K562 (cell line): Measurements from ENCODE around the gene LAIR1. TPM values are rescaled to one million over a fixed set of nuclear protein-coding genes. Genes with fewer than 3 reads are reported as not detected.
"Not testable (repeated sequence)": the region's sequence is repeated elsewhere in the genome, so short reads cannot be mapped to it uniquely, and the experiment has no call there.

Source experiments
- ATAC-seq: fragments of 200-7000 bp; cut with Tn5 transposase; 3 replicates; pipeline ENCODE4 v1.9.1; 2020; ENCODE audit warnings: moderate library complexity
- BruUV-seq: library from RNA; stranded (reverse); fragments of 400-500 nt; replicated peaks from 2 replicates; lab custom pipeline; 2021; lab: Mats Ljungman, UMichigan
- CTCF ChIA-PET: fragments of 300-600 bp; formaldehyde crosslinking; extraction: SDS; loops from one replicate; lab custom pipeline; 2021; ENCODE audit warnings: low intra/inter-chr PET ratio; lab: Yijun Ruan, JAX
- POLR2A ChIA-PET: fragments of 300-600, 350-650 bp; sonication (Branson Sonifier 250); formaldehyde crosslinking; extraction: SDS; loops from one replicate; lab custom pipeline; 2021; ENCODE audit warnings: antibody characterized with exemption, inconsistent platforms; lab: Yijun Ruan, JAX
- DNase-seq, 4 experiments: peaks; one replicate each; pipeline versions ENCODE4 v3.0.0 to v3.0.0-alpha.2; 2011 to 2018; ENCODE audit warnings: low spot score in 3 of 4, mixed read lengths in 3 of 4; ENCODE audit errors: extremely low read depth in 1 of 4
- FAIRE-seq: peaks from 2 replicates; lab custom pipeline; 2011; peaks lifted over from hg19 to GRCh38; lab: Jason Lieb, UNC
- H2AFZ ChIP-seq: 2 replicates; pipeline ENCODE4 v1.6.0; 2011; ENCODE audit warnings: low read depth, low read length, control low read depth, inconsistent platforms
- H3K27ac ChIP-seq: fragments of 200-600 bp; 3 replicates; pipeline ENCODE4 v1.8.0; 2011; ENCODE audit warnings: low read depth, mild to moderate bottlenecking, control low read depth, inconsistent platforms, low read length, moderate library complexity, mixed read lengths; ENCODE audit errors: extremely low read depth
- H3K27me3 ChIP-seq, 2 experiments: fragments of 300-600 bp in 1 of 2; 2 replicates in 1 of 2; 3 replicates in 1 of 2; pipeline versions ENCODE4 v1.6.0 to v1.8.0; 2011; ENCODE audit warnings: inconsistent platforms in 2 of 2, low read length in 2 of 2, mild to moderate bottlenecking in 1 of 2, mixed read lengths in 1 of 2, moderate library complexity in 1 of 2; ENCODE audit not compliant: control insufficient read depth in 2 of 2, insufficient read depth in 2 of 2
- H3K36me3 ChIP-seq: fragments of 300-600 bp; 3 replicates; pipeline ENCODE4 v1.8.0; 2011; ENCODE audit warnings: mild to moderate bottlenecking, low read length, inconsistent platforms; ENCODE audit not compliant: control insufficient read depth, insufficient read depth
- H3K4me1 ChIP-seq, 2 experiments: fragments of 200-600 bp in 1 of 2; replicated peaks in 1 of 2; 2 replicates in 1 of 2; 3 replicates in 1 of 2; pipeline versions ENCODE4 v1.5.1 to v1.8.0; 2011; ENCODE audit warnings: inconsistent platforms in 2 of 2, low read length in 2 of 2, mild to moderate bottlenecking in 1 of 2, mixed read lengths in 1 of 2, moderate library complexity in 1 of 2; ENCODE audit not compliant: control insufficient read depth in 2 of 2, insufficient read depth in 2 of 2
- H3K4me2 ChIP-seq: 2 replicates; pipeline ENCODE4 v1.6.1; 2011; ENCODE audit warnings: low read length, control low read depth, inconsistent platforms, mixed read lengths; ENCODE audit not compliant: insufficient read depth
- H3K4me3 ChIP-seq: fragments of 200-600 bp; sonication (generic), shearing (Covaris generic); 2 replicates; pipeline ENCODE4 v1.5.1; 2016; ENCODE audit warnings: control low read depth, inconsistent platforms
- H3K79me2 ChIP-seq: fragments of 200-600 bp; 3 replicates; pipeline ENCODE4 v1.8.0; 2011; ENCODE audit warnings: low read length, inconsistent platforms; ENCODE audit not compliant: control insufficient read depth, insufficient read depth
- H3K9ac ChIP-seq, 2 experiments: 2 replicates each; pipeline versions ENCODE4 v1.6.0 to v1.6.1; 2011; ENCODE audit warnings: low read depth in 2 of 2, low read length in 2 of 2, control low read depth in 1 of 2, inconsistent platforms in 1 of 2, mild to moderate bottlenecking in 1 of 2, mixed read lengths in 1 of 2; ENCODE audit not compliant: insufficient read depth in 1 of 2
- H3K9me1 ChIP-seq: one replicate; pipeline ENCODE4 v1.6.0; 2011; ENCODE audit warnings: inconsistent platforms, mild to moderate bottlenecking, low read length, moderate library complexity; ENCODE audit not compliant: control insufficient read depth, insufficient read depth
- H3K9me3 ChIP-seq: replicated peaks from 2 replicates; pipeline ENCODE4 v1.5.1; 2011; ENCODE audit warnings: low read depth, low read length, inconsistent platforms; ENCODE audit not compliant: control insufficient read depth, insufficient read depth
- H4K20me1 ChIP-seq: replicated peaks from 2 replicates; pipeline ENCODE4 v1.6.1; 2011; ENCODE audit warnings: low read length, inconsistent platforms, mixed read lengths; ENCODE audit not compliant: control insufficient read depth, insufficient read depth
- FOXK1 ChIP-seq: sonication (generic); formaldehyde crosslinking; IDR thresholded peaks from 2 replicates; pipeline ENCODE4 v1.8.0; 2022; ENCODE audit warnings: missing genetic modification reagents, mild to moderate bottlenecking, borderline replicate concordance
- GTF2E2 ChIP-seq: fragments of 200-800 bp; sonication (Bioruptor generic); IDR thresholded peaks from 2 replicates; pipeline ENCODE4 v1.6.1; 2016; ENCODE audit warnings: missing genetic modification characterization, missing compliant biosample characterization
- SPI1 ChIP-seq: IDR thresholded peaks from 2 replicates; pipeline ENCODE4 v1.6.1; 2011; ENCODE audit warnings: low read depth, low read length, control low read depth, borderline replicate concordance
- U2AF1 ChIP-seq: fragments of 200-400 bp; formaldehyde crosslinking; optimal IDR thresholded peaks from 2 replicates; pipeline ENCODE3; 2017; ENCODE audit warnings: mild to moderate bottlenecking, low read depth, low read length, moderate library complexity
- YBX1 ChIP-seq: fragments of 450-650 bp; IDR thresholded peaks from 2 replicates; pipeline ENCODE4 v1.7.1; 2016; ENCODE audit warnings: mild to moderate bottlenecking
- ZNF445 ChIP-seq: fragments of 250-450 bp; sonication (Bioruptor Pico); IDR thresholded peaks from 2 replicates; pipeline ENCODE4 v1.4.0; 2020; ENCODE audit warnings: low read depth, mild to moderate bottlenecking, moderate library complexity
- WGBS: fragments of 100-300 bp; shearing (Covaris generic); methylation state at CpG from one replicate; pipeline ENCODE4 v1.1.6; 2016; ENCODE audit warnings: low coverage, mixed read lengths; ENCODE audit not compliant: insufficient coverage; ENCODE audit errors: missing lambda C conversion rate; 5-methylcytosine and 5-hydroxymethylcytosine counted together
- in situ Hi-C: fragments of 300-500 bp; cut with MboI; formaldehyde crosslinking; loops from 4 replicates; pipeline ENCODE4 v1.15.0; 2018; ENCODE audit warnings: inconsistent platforms, mixed read lengths
- intact Hi-C: fragments of 100-400 bp; cut with micrococcal nuclease; formaldehyde crosslinking; loops from 2 replicates; pipeline ENCODE4 v1.14.2; 2022
- polyA plus RNA-seq, 8 experiments: library from polyadenylated mRNA; depleted of rRNA in 4 of 8; stranded (reverse) in 5 of 8; unstranded in 3 of 8; fragments of >200 nt; fragmentation: Nextera tagmentation in 2 of 8; fragmentation: Illumina TruSeq in 1 of 8; extraction: Ambion mirVana in 2 of 8; extraction: Trizol in 1 of 8; gene quantifications; 2 replicates each; pipeline versions ENCODE4 v1.2.1 to v1.2.3, GENCODE V29; 2011 to 2014; ENCODE audit warnings: inconsistent platforms in 1 of 8, missing spikeins in 1 of 8
- total RNA-seq, 7 experiments: library from RNA; depleted of rRNA in 6 of 7; stranded (reverse); fragments of >200 nt in 6 of 7; fragmentation: Illumina TruSeq in 2 of 7; extraction: Trizol in 2 of 7; gene quantifications; 2 replicates each; pipeline versions ENCODE4 v1.2.1 to v1.2.3, GENCODE V29; 2011 to 2021; ENCODE audit warnings: low replicate concordance in 1 of 7
- TF ChIP-seq, protein P1 (sequence below): IDR thresholded peaks from 2 replicates; pipeline ENCODE4 v1.6.1; 2011; ENCODE audit warnings: borderline replicate concordance, low read depth, mild to moderate bottlenecking, moderate library complexity, low read length; ENCODE audit not compliant: insufficient read depth, poor library complexity, severe bottlenecking

Gene LAIR1
- total and polyA plus RNA-seq, 9 of the 15 experiments (the other 6 are each of a cell fraction or from before 2014, with no cell fraction given): 0.12 to 0.54 (median 0.24) TPM; not detected in 6

DNA sequence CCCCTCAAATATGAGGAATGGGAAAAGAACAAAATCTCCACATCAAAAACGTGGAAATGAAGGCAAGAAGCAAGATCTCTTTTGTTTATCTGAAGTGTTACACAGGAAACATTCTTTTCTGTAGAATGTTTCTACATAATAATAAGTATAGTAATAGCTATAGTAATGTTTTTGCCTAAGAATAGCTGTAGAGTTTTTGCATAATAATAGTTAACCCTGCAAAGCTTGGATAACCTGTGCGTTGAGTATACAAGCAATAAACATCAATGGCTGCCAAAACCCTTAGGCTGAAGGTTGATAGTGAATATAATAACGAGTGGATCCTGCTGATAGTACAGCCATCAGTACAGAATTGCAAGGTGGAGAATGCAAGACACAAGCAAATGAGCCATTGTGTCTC, 40.7 kb downstream of the LAIR1 start (continued):
- TF ChIP-seq, protein P1, sequence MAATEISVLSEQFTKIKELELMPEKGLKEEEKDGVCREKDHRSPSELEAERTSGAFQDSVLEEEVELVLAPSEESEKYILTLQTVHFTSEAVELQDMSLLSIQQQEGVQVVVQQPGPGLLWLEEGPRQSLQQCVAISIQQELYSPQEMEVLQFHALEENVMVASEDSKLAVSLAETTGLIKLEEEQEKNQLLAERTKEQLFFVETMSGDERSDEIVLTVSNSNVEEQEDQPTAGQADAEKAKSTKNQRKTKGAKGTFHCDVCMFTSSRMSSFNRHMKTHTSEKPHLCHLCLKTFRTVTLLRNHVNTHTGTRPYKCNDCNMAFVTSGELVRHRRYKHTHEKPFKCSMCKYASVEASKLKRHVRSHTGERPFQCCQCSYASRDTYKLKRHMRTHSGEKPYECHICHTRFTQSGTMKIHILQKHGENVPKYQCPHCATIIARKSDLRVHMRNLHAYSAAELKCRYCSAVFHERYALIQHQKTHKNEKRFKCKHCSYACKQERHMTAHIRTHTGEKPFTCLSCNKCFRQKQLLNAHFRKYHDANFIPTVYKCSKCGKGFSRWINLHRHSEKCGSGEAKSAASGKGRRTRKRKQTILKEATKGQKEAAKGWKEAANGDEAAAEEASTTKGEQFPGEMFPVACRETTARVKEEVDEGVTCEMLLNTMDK: no peak
- TF ChIP-seq FOXK1 (CRISPR knock-in tag) (no peak), YBX1 (no peak), SPI1 (no peak), U2AF1 (no peak), ZNF445 (CRISPR knock-in tag) (no peak), GTF2E2 (tag) (no peak)

DNA sequence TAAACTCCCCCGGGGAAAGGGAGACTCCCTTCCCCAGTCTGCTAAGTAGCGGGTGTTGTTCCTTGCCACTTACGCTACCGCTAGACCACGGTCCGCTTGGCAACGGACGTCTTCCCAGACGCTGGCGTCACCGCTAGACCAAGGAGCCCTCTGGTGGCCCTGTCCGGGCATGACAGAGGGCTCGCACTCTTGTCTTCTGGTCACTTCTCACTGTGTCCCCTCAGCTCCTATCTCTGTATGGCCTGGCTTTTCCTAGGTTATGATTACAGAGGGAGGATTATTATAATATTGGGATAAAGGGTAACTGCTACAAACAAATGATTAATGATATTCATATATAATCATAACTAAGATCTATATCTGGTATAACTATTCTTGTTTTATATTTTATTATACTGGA, 41.8 kb downstream of the LAIR1 start:
- not testable (repeated sequence) for ATAC-seq

DNA sequence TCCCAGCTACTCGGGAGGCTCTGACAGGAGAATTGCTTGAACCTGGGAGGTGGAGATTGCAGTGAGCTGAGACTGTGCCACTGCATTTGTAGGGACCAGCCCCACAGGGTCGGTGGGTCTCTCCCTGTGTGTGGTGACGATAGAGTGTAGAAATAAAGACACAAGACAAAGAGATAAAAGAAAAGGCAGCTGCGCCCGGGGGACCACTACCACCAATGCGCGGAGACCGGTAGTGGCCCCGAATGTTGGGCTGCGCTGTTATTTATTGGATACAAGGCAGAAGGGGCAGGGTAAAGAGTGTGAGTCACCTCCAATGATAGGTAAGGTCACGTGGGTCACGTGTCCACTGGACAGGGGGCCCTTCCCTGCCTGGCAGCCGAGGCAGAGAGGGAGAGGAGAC, 42.4 kb downstream of the LAIR1 start:
- peaks cover 20 to 28% of the 10 kb centered on the region in 2 experiments for H3K27me3 ChIP-seq
- POLR2A ChIA-PET, H3K9ac ChIP-seq, H3K27ac ChIP-seq, H3K36me3 ChIP-seq, H3K9me3 ChIP-seq, BruUV-seq, FAIRE-seq, H3K9me1 ChIP-seq, H3K79me2 ChIP-seq, H3K4me1 ChIP-seq, intact Hi-C loops, CTCF ChIA-PET, DNase-seq, ATAC-seq, H2AFZ ChIP-seq, H3K4me2 ChIP-seq, H4K20me1 ChIP-seq, in situ Hi-C loops, H3K4me3 ChIP-seq: not testable (repeated sequence)
- 36% methylated on average over 10 of the region's 13 CpGs for whole genome bisulfite sequencing

More for the DNA sequence above, 41.8 kb downstream of the LAIR1 start:
- peaks cover 13 to 22% of the 10 kb centered on the region in 2 experiments for H3K27me3 ChIP-seq
- H3K9me1 ChIP-seq, H3K36me3 ChIP-seq, H3K9me3 ChIP-seq, intact Hi-C loops, H3K4me3 ChIP-seq, POLR2A ChIA-PET, H3K4me2 ChIP-seq, H3K9ac ChIP-seq, H3K4me1 ChIP-seq, H2AFZ ChIP-seq, H4K20me1 ChIP-seq, BruUV-seq, DNase-seq, H3K79me2 ChIP-seq, H3K27ac ChIP-seq, in situ Hi-C loops, CTCF ChIA-PET: not testable (repeated sequence)
- WGBS: no CpG with 5 or more reads among the region's 13 CpGs
- FAIRE-seq: peak; percentile 74
